ENCODE results near the gene OLFML1.

Gene OLFML1

DNA sequence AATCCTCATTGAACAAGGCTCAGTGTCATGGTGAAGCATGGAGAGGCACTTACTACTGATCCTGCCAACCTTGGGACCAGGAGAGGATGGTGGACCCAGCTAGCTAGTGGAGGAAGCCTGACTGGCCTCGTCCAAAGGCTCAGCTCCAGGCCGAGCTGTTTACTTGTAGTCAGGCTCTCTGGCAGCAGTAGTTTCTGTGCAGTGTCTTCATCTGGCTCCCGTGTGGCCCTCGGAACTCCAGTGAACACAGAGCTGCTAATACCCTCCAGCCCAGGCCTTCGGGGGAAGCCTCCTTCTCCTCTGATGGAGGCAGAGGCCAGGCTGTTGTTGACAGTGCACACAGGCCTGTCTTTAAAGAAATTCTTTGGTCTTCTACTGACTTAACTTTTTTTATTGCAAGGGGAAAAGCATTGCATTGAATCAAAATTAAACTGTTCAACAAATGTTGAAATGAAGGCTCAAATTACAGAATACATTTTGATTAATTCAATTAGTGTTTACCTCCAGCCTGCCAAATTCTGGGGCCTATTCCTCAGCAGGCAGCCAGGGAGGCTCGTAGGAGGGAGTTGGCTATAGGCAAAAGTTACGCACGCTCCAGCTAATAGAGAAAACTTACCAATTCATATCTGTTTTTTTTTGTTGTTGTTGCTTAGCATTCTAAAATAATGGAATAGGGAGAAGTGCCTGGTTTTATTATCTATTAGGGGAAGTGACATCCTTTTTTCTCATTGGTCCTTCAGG lies 47.3 kb downstream of the OLFML1 start:
- no peak for DNase-seq (ENCODE audit: low read depth)

DNA sequence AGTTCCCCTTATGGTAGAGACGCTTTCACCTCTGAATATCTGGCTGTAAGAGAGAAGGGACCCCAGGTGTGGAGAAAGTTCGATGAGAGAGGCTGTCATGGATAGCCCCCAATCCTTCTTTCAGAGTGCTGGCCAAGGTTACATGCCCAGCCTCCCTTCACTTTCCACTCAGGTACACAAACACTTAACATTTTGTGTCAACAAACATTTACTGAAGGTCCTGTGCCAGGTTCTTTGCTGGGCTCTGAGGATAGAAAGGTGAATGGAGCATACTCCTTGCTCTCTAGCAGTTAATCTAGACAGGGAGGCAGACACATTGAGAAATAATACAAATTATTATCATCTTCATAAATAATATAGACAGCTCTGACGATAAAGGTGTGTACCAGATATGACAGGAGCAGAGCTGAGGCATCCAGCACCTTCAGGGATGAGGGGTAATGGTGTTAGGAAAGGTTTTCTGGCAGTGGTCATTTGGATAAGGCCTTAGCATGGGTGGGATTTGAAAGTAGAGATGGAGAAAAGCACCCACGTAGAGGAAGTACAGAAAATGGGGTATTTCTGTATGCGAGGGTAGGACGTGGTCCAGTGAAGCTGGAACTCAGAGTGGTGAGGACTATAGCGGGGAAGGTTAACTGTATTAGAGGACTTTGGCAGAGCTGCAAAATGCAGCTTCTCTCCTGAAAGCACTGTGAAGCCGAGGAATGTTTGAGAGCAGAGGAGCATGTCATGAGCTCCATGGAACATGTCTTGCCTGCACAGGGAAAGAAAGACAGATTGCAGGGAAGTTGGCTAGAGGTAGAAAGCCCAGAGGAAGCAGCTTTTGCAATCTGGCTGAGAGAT lies 48.1 kb downstream of the OLFML1 start:
- DNase-seq (ENCODE audit: low read depth): no peak

GRCh38 chr11:7534042-7534378 lies 48.7 kb downstream of the OLFML1 start:
- DNase-seq (ENCODE audit: low read depth): no peak

GRCh38 chr11:7536100-7536499 lies 50.8 kb downstream of the OLFML1 start:
- DNase-seq (ENCODE audit: low read depth): no peak

DNA sequence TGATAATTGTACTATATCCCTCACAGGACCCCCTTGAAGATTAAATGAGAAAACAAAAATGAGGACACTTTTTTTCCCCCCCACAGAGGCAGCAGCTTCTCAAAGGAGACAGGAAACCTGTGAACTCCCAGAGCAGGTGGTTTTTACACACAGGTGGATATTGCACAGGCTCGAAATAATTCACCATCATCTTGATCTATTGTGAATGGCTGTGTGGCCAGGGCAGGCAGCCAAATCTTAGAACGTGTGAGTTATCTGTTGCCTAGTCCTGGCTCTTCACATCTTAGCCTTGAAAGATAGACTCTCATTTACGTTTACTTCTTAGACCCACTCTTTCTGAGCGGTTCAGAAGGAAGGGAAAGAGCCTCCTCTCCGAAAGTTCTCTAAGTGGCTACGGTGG lies 52.0 kb downstream of the OLFML1 start:
- DNase-seq (ENCODE audit: low read depth): no peak

GRCh38 chr11:7538031-7538430 lies 52.7 kb downstream of the OLFML1 start:
- DNase-seq (ENCODE audit: low read depth): no peak

- DNase-seq (ENCODE audit: low read depth): no peak
Measured at GRCh38 chr11:7538466-7539454, 53.5 kb downstream of the OLFML1 start.

- no peak for DNase-seq (ENCODE audit: low read depth)
Measured at GRCh38 chr11:7540830-7541555, 55.7 kb downstream of the OLFML1 start.

GRCh38 chr11:7543302-7543701 lies 58.0 kb downstream of the OLFML1 start:
- no peak for DNase-seq (ENCODE audit: low read depth)

DNA sequence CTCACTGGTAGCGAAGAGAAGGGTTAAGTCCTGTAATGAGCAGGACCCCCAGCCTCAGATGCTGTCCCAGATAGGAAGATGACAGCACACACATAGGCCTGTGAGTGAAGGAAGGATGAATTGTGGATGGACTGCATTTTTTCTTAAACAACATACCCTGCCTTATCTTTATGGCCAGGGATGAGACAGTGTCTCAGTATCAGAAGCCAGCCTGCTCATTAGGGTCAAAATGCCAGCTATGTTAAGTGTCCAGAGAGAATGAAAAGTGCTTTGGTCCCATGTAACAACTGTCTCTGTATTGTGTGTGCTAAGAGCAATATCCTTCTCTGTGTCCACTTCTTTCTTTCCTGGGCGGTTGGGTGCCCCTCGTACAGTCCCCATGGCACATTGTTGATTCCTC lies 58.7 kb downstream of the OLFML1 start:
- DNase-seq (ENCODE audit: low read depth): no peak

- DNase-seq (ENCODE audit: low read depth): no peak
Measured at GRCh38 chr11:7545611-7546010, 60.3 kb downstream of the OLFML1 start.

- DNase-seq (ENCODE audit: low read depth): no peak
Measured at GRCh38 chr11:7546324-7546791, 61.1 kb downstream of the OLFML1 start.

DNA sequence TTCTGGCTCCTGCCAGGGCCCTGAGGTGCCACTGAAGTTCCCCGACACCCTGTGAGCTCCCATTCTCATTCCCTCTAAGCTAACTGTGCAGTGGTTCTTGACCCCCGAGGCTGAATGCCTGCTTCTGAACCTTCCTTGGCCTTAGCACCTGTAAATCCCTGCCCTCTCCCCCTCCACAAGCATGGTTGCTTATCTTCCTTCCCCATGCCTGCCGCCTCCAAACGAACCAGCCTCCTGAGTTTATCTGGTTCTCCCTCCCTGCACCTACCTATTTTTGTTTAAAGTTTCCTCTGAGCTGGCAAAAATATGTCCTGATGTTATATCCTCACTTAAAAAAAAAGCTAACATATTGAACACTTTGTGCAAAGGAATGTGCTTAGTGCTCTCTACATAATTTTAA lies 62.4 kb downstream of the OLFML1 start:
- no peak for DNase-seq (ENCODE audit: low read depth)

- DNase-seq (ENCODE audit: low read depth): no peak
Measured at GRCh38 chr11:7548659-7549274, 63.5 kb downstream of the OLFML1 start.

DNA sequence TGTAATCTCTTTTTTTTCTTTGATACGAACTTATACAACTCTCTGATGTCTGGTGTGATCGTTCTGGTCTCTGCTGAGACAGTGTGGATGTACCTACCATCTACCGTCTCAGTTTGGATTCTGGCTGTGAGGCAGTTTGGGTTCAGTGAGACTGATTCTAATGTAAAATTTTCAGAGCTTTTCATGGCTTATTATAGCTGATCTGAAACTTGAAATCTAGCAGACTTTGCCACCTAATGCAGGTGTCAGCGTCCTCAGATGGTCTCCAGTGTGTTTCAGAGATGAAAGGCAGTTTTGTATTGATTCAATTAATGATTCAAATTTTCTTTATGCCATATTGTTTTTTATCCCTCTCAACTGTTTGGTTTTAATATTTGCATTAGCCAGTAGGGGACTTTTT lies 64.4 kb downstream of the OLFML1 start:
- DNase-seq (ENCODE audit: low read depth): no peak

- no peak for DNase-seq (ENCODE audit: low read depth)
Measured at GRCh38 chr11:7551571-7551970, 66.3 kb downstream of the OLFML1 start.

- no peak for DNase-seq (ENCODE audit: low read depth)
Measured at GRCh38 chr11:7552666-7553065, 67.4 kb downstream of the OLFML1 start.

DNA sequence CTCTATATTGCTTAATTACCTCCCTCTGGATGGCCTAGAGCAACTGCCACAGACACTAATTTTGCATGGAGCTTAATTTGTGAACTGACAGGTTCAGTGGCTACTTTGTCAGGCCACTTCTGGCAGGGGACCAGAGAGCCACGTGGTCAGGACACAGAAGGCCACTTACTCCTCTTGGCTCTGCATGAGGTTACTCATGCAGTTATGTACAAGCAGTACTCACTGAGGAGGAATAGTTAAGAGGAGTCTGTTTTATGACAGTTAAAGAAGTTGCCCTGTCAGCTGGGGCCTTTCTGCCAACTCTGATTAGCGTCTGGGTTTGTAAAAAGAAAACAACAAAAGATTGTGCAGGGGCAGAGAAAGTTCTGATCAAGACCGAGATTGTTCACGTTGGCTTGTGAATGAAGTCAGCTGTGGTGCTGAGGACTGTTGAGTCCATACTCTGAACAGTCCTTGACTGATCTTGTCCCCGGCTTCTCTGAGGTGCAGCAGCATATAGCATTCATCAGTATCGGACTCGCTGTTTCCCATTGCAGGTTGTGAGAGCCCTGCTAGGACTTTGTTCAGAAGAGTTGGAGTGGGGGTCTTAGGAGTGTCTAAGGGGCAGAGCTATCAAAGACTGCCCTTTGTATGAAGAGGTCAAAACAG lies 69.9 kb downstream of the OLFML1 start:
- no peak for DNase-seq (ENCODE audit: low read depth)

- DNase-seq (ENCODE audit: low read depth): no peak
Measured at GRCh38 chr11:7558046-7558445, 72.7 kb downstream of the OLFML1 start.

- no peak for DNase-seq (ENCODE audit: low read depth)
Measured at GRCh38 chr11:7559398-7560283, 74.3 kb downstream of the OLFML1 start.

All from activated T-helper 1 cell treated with Interleukin-2 at 50 U/mL for 16 hours (primary cell).